ACHN (cell line): ENCODE data around the gene KLHL8.

Experiments
- DNase-seq: peaks from one replicate; pipeline ENCODE4 v3.0.0-alpha.2; 2015
- in situ Hi-C: cut with HindIII; loops from 2 replicates; pipeline ENCODE4 v1.10.0; 2017; ENCODE audit warnings: low sequenced_read_pairs, low pct_ligation_motif_present, low pct_unique_long_range_greater_than_20kb

Gene KLHL8

GRCh38 chr4:87112063-87112462, 108.4 kb downstream of the KLHL8 start:
- in situ Hi-C loops, result loop anchor here (25.0 kb wide), 1 partner anchor 200 kb away; no protein-coding TSS in a partner anchor
- no peak for DNase-seq
